GM12878 (cell line): ENCODE results near the gene GABRB2. TPM values are rescaled to one million over a fixed set of nuclear protein-coding genes. Genes with fewer than 3 reads are reported as not detected.

Experiments
- ATAC-seq: fragments of 200-7000 bp; cut with Tn5 transposase; 3 replicates; pipeline ENCODE4 v1.9.1; 2020; ENCODE audit warnings: mild to moderate bottlenecking, moderate library complexity
- BruUV-seq: library from RNA; stranded (reverse); fragments of 400-500 nt; replicated peaks from 2 replicates; lab custom pipeline; 2021; lab: Mats Ljungman, UMichigan
- CTCF ChIA-PET: fragments of 300-600 bp; sonication (Branson Sonifier 250); formaldehyde crosslinking; extraction: SDS; loops from one replicate; lab custom pipeline; 2021; ENCODE audit warnings: inconsistent platforms; lab: Yijun Ruan, JAX
- POLR2A ChIA-PET: fragments of 350-600 bp; formaldehyde crosslinking; extraction: SDS; loops from one replicate; lab custom pipeline; 2021; ENCODE audit warnings: inconsistent platforms; lab: Charles Lee
- RAD21 ChIA-PET: fragments of 300-600 bp; sonication (Branson Sonifier 250); formaldehyde crosslinking; loops from one replicate; lab custom pipeline; 2023; ENCODE audit warnings: antibody characterized with exemption; ENCODE audit not compliant: unreplicated experiment; lab: Charles Lee
- SMC1A ChIA-PET: fragments of 300-600 bp; sonication (Branson Sonifier 250); formaldehyde crosslinking; loops from one replicate; lab custom pipeline; 2023; ENCODE audit not compliant: unreplicated experiment, uncharacterized antibody; lab: Charles Lee
- DNase-seq: peaks from one replicate; pipeline ENCODE4 v3.0.0-alpha.2; 2011; ENCODE audit warnings: low read depth, low spot score
- FAIRE-seq: peaks from 3 replicates; lab custom pipeline; 2011; peaks lifted over from hg19 to GRCh38; lab: Jason Lieb, UNC
- H2AFZ ChIP-seq: 2 replicates; pipeline ENCODE4 v1.6.0; 2011; ENCODE audit warnings: low read depth, low read length, control low read depth; ENCODE audit not compliant: control insufficient read depth
- H3K27ac ChIP-seq: 2 replicates; pipeline ENCODE4 v1.5.1; 2011; ENCODE audit warnings: control low read depth; ENCODE audit not compliant: control insufficient read depth, insufficient read depth
- H3K27me3 ChIP-seq, 2 experiments: replicated peaks in 1 of 2; 2 replicates each; pipeline versions ENCODE4 v1.6.0 to v1.6.1; 2011; ENCODE audit warnings: low read length in 1 of 2; ENCODE audit not compliant: control insufficient read depth in 2 of 2, insufficient read depth in 2 of 2
- H3K36me3 ChIP-seq, 2 experiments: 2 replicates each; pipeline ENCODE4 v1.5.1; 2011; ENCODE audit warnings: low read length in 1 of 2; ENCODE audit not compliant: control insufficient read depth in 2 of 2, insufficient read depth in 2 of 2
- H3K4me1 ChIP-seq: 2 replicates; pipeline ENCODE4 v1.6.1; 2011; ENCODE audit warnings: mild to moderate bottlenecking, low read length, moderate library complexity, mixed read lengths; ENCODE audit not compliant: control insufficient read depth, insufficient read depth
- H3K4me2 ChIP-seq: 2 replicates; pipeline ENCODE4 v1.6.0; 2011; ENCODE audit warnings: control low read depth; ENCODE audit not compliant: control insufficient read depth, insufficient read depth
- H3K4me3 ChIP-seq: fragments of 200-600 bp; sonication (generic); 2 replicates; pipeline ENCODE4 v1.5.1; 2016
- H3K79me2 ChIP-seq: 2 replicates; pipeline ENCODE4 v1.6.0; 2011; ENCODE audit warnings: low read length; ENCODE audit not compliant: control insufficient read depth, insufficient read depth
- H3K9ac ChIP-seq: 2 replicates; pipeline ENCODE4 v1.8.0; 2011; ENCODE audit warnings: low read length, control low read depth, mixed read lengths; ENCODE audit not compliant: control insufficient read depth, insufficient read depth
- H3K9me3 ChIP-seq: replicated peaks from 3 replicates; pipeline ENCODE4 v1.5.1; 2011; ENCODE audit warnings: mild to moderate bottlenecking, low read length; ENCODE audit not compliant: control insufficient read depth, insufficient read depth
- H4K20me1 ChIP-seq: 2 replicates; pipeline ENCODE4 v1.6.0; 2011; ENCODE audit not compliant: control insufficient read depth, insufficient read depth
- ASH2L ChIP-seq: fragments of 300-600, 200-600 bp; sonication (generic); IDR thresholded peaks from 2 replicates; pipeline ENCODE4 v1.6.1; 2017; ENCODE audit warnings: low read depth, mild to moderate bottlenecking, borderline replicate concordance
- CBFB ChIP-seq: IDR thresholded peaks from 2 replicates; pipeline ENCODE4 v1.6.1; 2016; ENCODE audit warnings: antibody characterized with exemption, low read depth
- CEBPB ChIP-seq, 2 experiments: fragments of 150-350 bp in 1 of 2; IDR thresholded peaks; 2 replicates each; pipeline ENCODE4 v1.6.1; 2012 to 2014; ENCODE audit warnings: low read depth in 2 of 2, low read length in 2 of 2, borderline replicate concordance in 1 of 2, inconsistent platforms in 1 of 2
- FOS ChIP-seq: IDR thresholded peaks from 3 replicates; pipeline ENCODE4 v1.6.1; 2011; ENCODE audit warnings: borderline replicate concordance; ENCODE audit not compliant: insufficient read length; ENCODE audit errors: extremely low read depth
- FOXK2 ChIP-seq: fragments of 450-650 bp; IDR thresholded peaks from 2 replicates; pipeline ENCODE4 v1.6.1; 2017; ENCODE audit warnings: mild to moderate bottlenecking, moderate library complexity
- FOXM1 ChIP-seq: IDR thresholded peaks from 2 replicates; pipeline ENCODE4 v1.6.1; 2012; ENCODE audit warnings: low read depth, mild to moderate bottlenecking, inconsistent platforms, low read length, moderate library complexity
- HCFC1 ChIP-seq: fragments of 150-350 bp; IDR thresholded peaks from 2 replicates; pipeline ENCODE4 v1.6.1; 2014; ENCODE audit warnings: low read length
- HDAC2 ChIP-seq: fragments of 200-600 bp; sonication (generic); IDR thresholded peaks from 2 replicates; pipeline ENCODE4 v1.6.1; 2017
- MTA3 ChIP-seq: IDR thresholded peaks from 2 replicates; pipeline ENCODE4 v1.6.1; 2012; ENCODE audit warnings: low read length, inconsistent platforms, borderline replicate concordance
- NRF1 ChIP-seq: conservative IDR thresholded peaks from 2 replicates; pipeline ENCODE4 v1.6.1; 2011; ENCODE audit warnings: mild to moderate bottlenecking, low read depth, low read length, improper control_type of control experiment
- RUNX3 ChIP-seq: IDR thresholded peaks from 2 replicates; pipeline ENCODE4 v1.6.1; 2012; ENCODE audit warnings: low read length, inconsistent platforms
- SMAD1 ChIP-seq: fragments of 450-650 bp; IDR thresholded peaks from 2 replicates; pipeline ENCODE4 v1.6.1; 2018; ENCODE audit warnings: mild to moderate bottlenecking, low read depth; ENCODE audit not compliant: partially characterized antibody
- SMC3 ChIP-seq: IDR thresholded peaks from 2 replicates; pipeline ENCODE4 v1.6.1; 2011; ENCODE audit warnings: low read length, improper control_type of control experiment, borderline replicate concordance
- SREBF2 ChIP-seq: IDR thresholded peaks from 2 replicates; pipeline ENCODE4 v1.6.1; 2012; ENCODE audit warnings: mild to moderate bottlenecking, low read length
- TCF3 ChIP-seq: IDR thresholded peaks from 2 replicates; pipeline ENCODE4 v1.6.1; 2012; ENCODE audit warnings: low read depth, mild to moderate bottlenecking, low read length, borderline replicate concordance; ENCODE audit not compliant: insufficient read depth
- WGBS: methylation state at CpG from one replicate; pipeline ENCODE4 v1.1.6; 2016; ENCODE audit warnings: low lambda C conversion rate; ENCODE audit not compliant: insufficient replicate concordance, insufficient coverage; ENCODE audit errors: missing lambda C conversion rate; 5-methylcytosine and 5-hydroxymethylcytosine counted together
- in situ Hi-C: fragments of 300-500 bp; cut with MboI; formaldehyde crosslinking; loops from 9 replicates; pipeline ENCODE4 v1.14.3; 2018; ENCODE audit warnings: mixed read lengths
- intact Hi-C: fragments of 100-400 bp; cut with micrococcal nuclease; formaldehyde crosslinking; loops from one replicate; pipeline ENCODE4 v1.14.2; 2022; ENCODE audit not compliant: unreplicated experiment
- polyA plus RNA-seq, 11 experiments: library from polyadenylated mRNA; depleted of rRNA in 4 of 11; unstranded in 6 of 11; stranded (reverse) in 5 of 11; fragments of >200 nt; fragmentation: Nextera tagmentation in 4 of 11; fragmentation: Illumina TruSeq in 1 of 11; extraction: Ambion mirVana in 4 of 11; extraction: Trizol in 1 of 11; gene quantifications; 1 replicate in 1 of 11; 2 replicates in 10 of 11; pipeline versions ENCODE4 v1.2.1 to v1.2.3, GENCODE V29; 2011 to 2016; ENCODE audit warnings: inconsistent platforms in 2 of 11, missing spikeins in 2 of 11, low read depth in 1 of 11
- total RNA-seq, 4 experiments: library from RNA; depleted of rRNA in 3 of 4; stranded (reverse); fragments of >200 nt in 3 of 4; fragmentation: Illumina TruSeq in 1 of 4; extraction: Trizol in 1 of 4; gene quantifications; 2 replicates each; pipeline versions ENCODE4 v1.2.1 to v1.2.3, GENCODE V29; 2013 to 2021
- TF ChIP-seq, protein P1 (sequence below), 3 experiments: IDR thresholded peaks in 2 of 3; conservative IDR thresholded peaks in 1 of 3; 2 replicates each; pipeline ENCODE4 v1.5.1; 2011; ENCODE audit warnings: low read depth in 3 of 3, low read length in 3 of 3, mild to moderate bottlenecking in 3 of 3, control low read depth in 2 of 3, moderate library complexity in 2 of 3, inconsistent platforms in 1 of 3, mixed read lengths in 1 of 3; ENCODE audit not compliant: control insufficient read depth in 2 of 3, insufficient read depth in 1 of 3; ENCODE audit errors: extremely low read depth in 1 of 3
- TF ChIP-seq, protein P2 (sequence below): fragments of 450-650 bp; IDR thresholded peaks from 2 replicates; pipeline ENCODE4 v1.6.1; 2017; ENCODE audit warnings: antibody characterized with exemption, mild to moderate bottlenecking, moderate library complexity

Gene GABRB2
- total and polyA plus RNA-seq, 10 of the 15 experiments (the other 5 are each of a cell fraction or from before 2014, with no cell fraction given), result 0.12 to 0.85 (median 0.43) TPM

DNA sequence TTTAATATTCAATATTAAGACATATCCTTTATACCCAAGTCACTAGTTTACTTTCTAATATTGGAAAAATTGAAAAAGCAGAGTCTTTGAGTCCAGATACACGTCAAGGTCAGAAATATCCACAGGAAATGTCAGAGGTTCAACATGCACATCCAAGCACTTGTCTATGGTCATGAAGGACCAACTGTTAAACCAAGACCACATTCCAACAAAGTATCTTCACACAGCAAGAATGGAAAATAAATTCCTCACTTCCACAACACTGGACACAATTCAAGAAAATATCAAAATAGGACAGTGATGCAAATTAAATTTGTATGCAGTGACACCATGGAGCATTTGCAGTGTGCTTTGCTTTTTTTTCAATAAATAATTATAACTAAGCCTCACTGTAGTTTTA lies 142.5 kb downstream of the GABRB2 start:
- TF ChIP-seq HCFC1, result no peak
- TF ChIP-seq FOXK2, result no peak
- TF ChIP-seq SREBF2, result no peak
- TF ChIP-seq, protein P1, sequence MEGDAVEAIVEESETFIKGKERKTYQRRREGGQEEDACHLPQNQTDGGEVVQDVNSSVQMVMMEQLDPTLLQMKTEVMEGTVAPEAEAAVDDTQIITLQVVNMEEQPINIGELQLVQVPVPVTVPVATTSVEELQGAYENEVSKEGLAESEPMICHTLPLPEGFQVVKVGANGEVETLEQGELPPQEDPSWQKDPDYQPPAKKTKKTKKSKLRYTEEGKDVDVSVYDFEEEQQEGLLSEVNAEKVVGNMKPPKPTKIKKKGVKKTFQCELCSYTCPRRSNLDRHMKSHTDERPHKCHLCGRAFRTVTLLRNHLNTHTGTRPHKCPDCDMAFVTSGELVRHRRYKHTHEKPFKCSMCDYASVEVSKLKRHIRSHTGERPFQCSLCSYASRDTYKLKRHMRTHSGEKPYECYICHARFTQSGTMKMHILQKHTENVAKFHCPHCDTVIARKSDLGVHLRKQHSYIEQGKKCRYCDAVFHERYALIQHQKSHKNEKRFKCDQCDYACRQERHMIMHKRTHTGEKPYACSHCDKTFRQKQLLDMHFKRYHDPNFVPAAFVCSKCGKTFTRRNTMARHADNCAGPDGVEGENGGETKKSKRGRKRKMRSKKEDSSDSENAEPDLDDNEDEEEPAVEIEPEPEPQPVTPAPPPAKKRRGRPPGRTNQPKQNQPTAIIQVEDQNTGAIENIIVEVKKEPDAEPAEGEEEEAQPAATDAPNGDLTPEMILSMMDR (IDR thresholded peaks at IDR 0.05 in 2 of 3, conservative IDR thresholded peaks at IDR 0.05 in 1 of 3; ENCODE audit: control insufficient read depth in 2 of 3, extremely low read depth in 1 of 3, insufficient read depth in 1 of 3, low read depth in 3 of 3, low read length in 3 of 3), result no peak
- TF ChIP-seq FOS, result no peak
- no peak for TF ChIP-seq RUNX3
- TF ChIP-seq TCF3, result no peak
- no peak for TF ChIP-seq SMAD1
- no peak for TF ChIP-seq ASH2L
- TF ChIP-seq CBFB, result no peak
- TF ChIP-seq NRF1, result no peak
- no peak for TF ChIP-seq CEBPB (IDR thresholded peaks at IDR 0.05; ENCODE audit: borderline replicate concordance in 1 of 2, low read depth in 2 of 2, low read length in 2 of 2)
- TF ChIP-seq MTA3, result no peak
- no peak for TF ChIP-seq SMC3
- no peak for TF ChIP-seq FOXM1
- TF ChIP-seq HDAC2, result no peak
- TF ChIP-seq, protein P2, sequence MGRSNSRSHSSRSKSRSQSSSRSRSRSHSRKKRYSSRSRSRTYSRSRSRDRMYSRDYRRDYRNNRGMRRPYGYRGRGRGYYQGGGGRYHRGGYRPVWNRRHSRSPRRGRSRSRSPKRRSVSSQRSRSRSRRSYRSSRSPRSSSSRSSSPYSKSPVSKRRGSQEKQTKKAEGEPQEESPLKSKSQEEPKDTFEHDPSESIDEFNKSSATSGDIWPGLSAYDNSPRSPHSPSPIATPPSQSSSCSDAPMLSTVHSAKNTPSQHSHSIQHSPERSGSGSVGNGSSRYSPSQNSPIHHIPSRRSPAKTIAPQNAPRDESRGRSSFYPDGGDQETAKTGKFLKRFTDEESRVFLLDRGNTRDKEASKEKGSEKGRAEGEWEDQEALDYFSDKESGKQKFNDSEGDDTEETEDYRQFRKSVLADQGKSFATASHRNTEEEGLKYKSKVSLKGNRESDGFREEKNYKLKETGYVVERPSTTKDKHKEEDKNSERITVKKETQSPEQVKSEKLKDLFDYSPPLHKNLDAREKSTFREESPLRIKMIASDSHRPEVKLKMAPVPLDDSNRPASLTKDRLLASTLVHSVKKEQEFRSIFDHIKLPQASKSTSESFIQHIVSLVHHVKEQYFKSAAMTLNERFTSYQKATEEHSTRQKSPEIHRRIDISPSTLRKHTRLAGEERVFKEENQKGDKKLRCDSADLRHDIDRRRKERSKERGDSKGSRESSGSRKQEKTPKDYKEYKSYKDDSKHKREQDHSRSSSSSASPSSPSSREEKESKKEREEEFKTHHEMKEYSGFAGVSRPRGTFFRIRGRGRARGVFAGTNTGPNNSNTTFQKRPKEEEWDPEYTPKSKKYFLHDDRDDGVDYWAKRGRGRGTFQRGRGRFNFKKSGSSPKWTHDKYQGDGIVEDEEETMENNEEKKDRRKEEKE, result no peak
- TF ChIP-seq, all 136 proteins: peak for 0
- intact Hi-C loops, result no loop called here
- ChIA-PET RAD21 (no interaction called here), CTCF (no interaction called here), POLR2A (no interaction called here), SMC1A (no interaction called here)
- FAIRE-seq (no peak), DNase-seq (no peak), ATAC-seq (no peak)
- no peaks in the 10 kb centered on the region for H3K79me2 ChIP-seq
- no peaks in the 10 kb centered on the region for H3K4me1 ChIP-seq
- in situ Hi-C loops, result no loop called here
- H2AFZ ChIP-seq, result no peak overlapping the region
- H3K4me2 ChIP-seq, result no peak overlapping the region
- no peak overlapping the region for H3K4me3 ChIP-seq
- no TSS peak for BruUV-seq
- WGBS, result 0% methylated on average over 1 of the region's 1 CpG
- no peaks in the 10 kb centered on the region for H3K36me3 ChIP-seq
- no peak overlapping the region for H3K27ac ChIP-seq
- H3K9ac ChIP-seq, result no peak overlapping the region
- H4K20me1 ChIP-seq, result no peaks in the 10 kb centered on the region
- H3K9me3 ChIP-seq, result no peaks in the 10 kb centered on the region
- no peaks in the 10 kb centered on the region for H3K27me3 ChIP-seq
